ENCODE measurements around the gene ROR2. TPM values are rescaled to one million over a fixed set of nuclear protein-coding genes. Genes with fewer than 3 reads are reported as not detected.

ROR2 gene
- total and polyA plus RNA-seq, 10 donors, result 0.65 to 15.6 (median 6.0) TPM

DNA sequence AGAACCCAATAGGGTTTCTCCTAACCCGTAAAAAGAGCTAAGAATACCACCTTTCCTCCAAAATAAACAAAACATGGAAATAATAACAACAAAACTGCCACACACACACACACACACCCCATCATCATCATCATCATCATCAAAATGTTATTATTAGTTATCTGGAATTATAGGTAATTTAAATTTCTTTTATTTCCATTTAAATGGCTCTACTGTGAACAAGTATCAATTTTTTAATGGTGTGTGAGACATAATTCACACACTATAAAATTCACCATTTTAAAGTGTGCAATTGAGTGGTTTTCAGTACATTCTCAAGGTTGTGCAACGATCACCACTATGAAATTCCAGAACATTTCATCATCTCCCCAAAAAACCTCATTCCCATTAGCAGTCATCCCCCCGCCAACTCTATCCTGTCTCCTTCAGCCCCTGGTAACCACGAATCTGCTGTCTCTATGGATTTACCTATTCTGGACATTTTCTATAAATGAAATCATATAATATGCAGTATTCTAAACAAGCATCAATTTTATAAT is 172.7 kb downstream of the ROR2 start:
- DNase-seq, result no peak
- H3K36me3 ChIP-seq, result no peaks in the 10 kb centered on the region
- 47 to 80% (median 59%) methylated on average over 4 of the region's 4 CpGs for WGBS, 5 donors

DNA sequence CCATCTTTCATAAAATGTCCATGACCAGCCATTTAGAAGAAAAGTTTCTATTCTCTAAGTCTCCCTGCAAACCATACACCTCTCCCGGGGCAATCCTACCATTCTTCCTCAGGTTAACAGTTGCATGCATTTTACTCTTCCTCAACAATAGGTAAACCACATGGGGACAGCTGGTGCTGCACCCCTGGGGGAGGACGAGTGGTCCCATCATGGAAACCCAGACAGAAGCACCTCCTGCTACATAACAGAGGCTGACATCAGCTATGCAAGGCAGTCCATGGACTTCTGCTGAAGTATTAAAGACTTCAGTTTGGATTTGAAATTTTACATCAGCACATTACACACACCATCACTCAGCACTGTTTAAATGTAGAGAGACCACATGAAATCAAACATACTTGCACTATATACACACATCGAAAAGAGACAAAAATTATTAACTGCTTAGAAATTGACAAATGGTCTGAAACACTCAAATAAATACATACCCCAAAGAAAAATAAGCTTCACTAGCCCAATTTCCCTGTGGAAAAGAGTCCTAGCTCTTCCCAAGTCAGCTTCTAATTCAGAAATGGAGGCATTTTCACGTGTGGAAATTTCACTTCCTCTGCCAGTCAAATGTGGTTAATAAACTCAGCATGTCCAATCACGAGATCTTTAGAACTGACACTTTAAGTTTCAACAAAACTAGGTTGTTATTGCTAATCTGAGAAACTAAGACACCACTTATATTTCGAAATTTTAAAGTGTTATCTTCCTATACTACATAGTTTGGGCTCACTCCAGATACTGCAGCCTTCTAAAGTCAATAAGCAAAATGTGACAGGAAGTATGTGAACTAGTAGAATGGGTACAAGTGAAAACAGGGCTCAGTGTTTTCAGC is 173.4 kb downstream of the ROR2 start:
- DNase-seq, result no peak
- no peak overlapping the region for H3K27ac ChIP-seq
- no peak overlapping the region for H3K4me3 ChIP-seq
- intact Hi-C loops (cut with DNase I; ENCODE audit: low total_unique reads), result loop anchor here (10.0 kb wide), 1 partner anchor 178 kb away; the partner anchor contains the start of gene ROR2
- peaks cover 0 to 32% (median 3%) of the 10 kb centered on the region in 7 donors for H3K27me3 ChIP-seq (replicated peaks in 1 of 7)
- H3K9me3 ChIP-seq, result no peaks in the 10 kb centered on the region
- peaks cover 0 to 17% (median 5%) of the 10 kb centered on the region in 6 donors for H3K4me1 ChIP-seq
- no peak for TF ChIP-seq POLR2A (IDR thresholded peaks at IDR 0.05)
- TF ChIP-seq, protein P1, sequence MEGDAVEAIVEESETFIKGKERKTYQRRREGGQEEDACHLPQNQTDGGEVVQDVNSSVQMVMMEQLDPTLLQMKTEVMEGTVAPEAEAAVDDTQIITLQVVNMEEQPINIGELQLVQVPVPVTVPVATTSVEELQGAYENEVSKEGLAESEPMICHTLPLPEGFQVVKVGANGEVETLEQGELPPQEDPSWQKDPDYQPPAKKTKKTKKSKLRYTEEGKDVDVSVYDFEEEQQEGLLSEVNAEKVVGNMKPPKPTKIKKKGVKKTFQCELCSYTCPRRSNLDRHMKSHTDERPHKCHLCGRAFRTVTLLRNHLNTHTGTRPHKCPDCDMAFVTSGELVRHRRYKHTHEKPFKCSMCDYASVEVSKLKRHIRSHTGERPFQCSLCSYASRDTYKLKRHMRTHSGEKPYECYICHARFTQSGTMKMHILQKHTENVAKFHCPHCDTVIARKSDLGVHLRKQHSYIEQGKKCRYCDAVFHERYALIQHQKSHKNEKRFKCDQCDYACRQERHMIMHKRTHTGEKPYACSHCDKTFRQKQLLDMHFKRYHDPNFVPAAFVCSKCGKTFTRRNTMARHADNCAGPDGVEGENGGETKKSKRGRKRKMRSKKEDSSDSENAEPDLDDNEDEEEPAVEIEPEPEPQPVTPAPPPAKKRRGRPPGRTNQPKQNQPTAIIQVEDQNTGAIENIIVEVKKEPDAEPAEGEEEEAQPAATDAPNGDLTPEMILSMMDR (IDR thresholded peaks at IDR 0.05 in 8 of 11, conservative IDR thresholded peaks at IDR 0.05 in 3 of 11), result no peak
- TF ChIP-seq POLR2AphosphoS5 (IDR thresholded peaks at IDR 0.05), result no peak
- WGBS, 5 donors, result 43 to 59% (median 49%) methylated on average over 6 of the region's 6 CpGs
- no peaks in the 10 kb centered on the region for H3K36me3 ChIP-seq

More for the DNA sequence above, 172.7 kb downstream of the ROR2 start:
- Histone ChIP-seq H3K4me3 (no peak overlapping the region), H3K27me3 (replicated peaks in 1 of 7) (peaks cover 0 to 32% (median 3%) of the 10 kb centered on the region in 7 donors), H3K4me1 (peaks cover 0 to 17% (median 5%) of the 10 kb centered on the region in 6 donors), H3K9me3 (no peaks in the 10 kb centered on the region), H3K27ac (no peak overlapping the region)
- TF ChIP-seq POLR2AphosphoS5 (IDR thresholded peaks at IDR 0.05) (no peak), POLR2A (IDR thresholded peaks at IDR 0.05) (no peak)
- TF ChIP-seq, protein P1 (IDR thresholded peaks at IDR 0.05 in 8 of 11, conservative IDR thresholded peaks at IDR 0.05 in 3 of 11), result no peak
- intact Hi-C loops (cut with DNase I; ENCODE audit: low total_unique reads), result loop anchor here (10.0 kb wide), 1 partner anchor 177 kb away; the partner anchor contains the start of gene ROR2

DNA sequence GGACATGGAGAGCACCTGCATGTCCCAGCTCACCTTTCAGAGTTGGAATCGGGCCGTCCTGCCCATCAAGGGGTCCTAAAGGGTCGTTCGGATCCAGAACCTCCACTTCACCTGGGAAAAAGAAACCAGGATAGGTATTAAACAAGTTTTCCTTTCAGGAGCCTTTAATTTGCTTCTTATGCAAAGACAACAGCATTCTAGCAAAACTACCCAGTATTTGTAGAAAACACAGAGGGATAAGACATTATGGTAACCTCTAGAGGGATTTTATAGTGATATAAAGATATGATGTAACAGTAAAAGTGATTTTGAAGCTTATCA is 174.4 kb downstream of the ROR2 start:
- intact Hi-C loops (cut with DNase I; ENCODE audit: low total_unique reads), result loop anchor here (10.0 kb wide), 1 partner anchor 179 kb away; the partner anchor contains the start of gene ROR2
- WGBS, 5 donors, result 25 to 36% (median 27%) methylated on average over 4 of the region's 4 CpGs
- H3K4me1 ChIP-seq, result peaks cover 0 to 17% (median 5%) of the 10 kb centered on the region in 6 donors

More for the DNA sequence above, 174.4 kb downstream of the ROR2 start:
- Histone ChIP-seq H3K9me3 (no peaks in the 10 kb centered on the region), H3K36me3 (no peaks in the 10 kb centered on the region), H3K27me3 (replicated peaks in 1 of 7) (peaks cover 0 to 32% (median 3%) of the 10 kb centered on the region in 7 donors), H3K4me3 (no peak overlapping the region), H3K27ac (no peak overlapping the region)
- no peak for TF ChIP-seq POLR2A (IDR thresholded peaks at IDR 0.05)
- TF ChIP-seq, protein P1 (IDR thresholded peaks at IDR 0.05 in 8 of 11, conservative IDR thresholded peaks at IDR 0.05 in 3 of 11), result peak in 1 of 11 experiments; percentile 26
- DNase-seq, result no peak
